ENCODE data around the gene ATXN3L. TPM values are rescaled to one million over a fixed set of nuclear protein-coding genes. Genes with fewer than 3 reads are reported as not detected.

The ATXN3L gene
- total and polyA plus RNA-seq, 2 of the 8 experiments (the other 6 are each of a cell fraction or from before 2014, with no cell fraction given): not detected

GRCh38 chrX:13330446-13330845, 10.6 kb upstream of the ATXN3L start:
- Histone ChIP-seq H4K91ac (replicated peaks; ENCODE audit: insufficient read length, low read length) (no peak overlapping the region), H2BK120ac (replicated peaks; ENCODE audit: low read depth, low read length) (no peak overlapping the region), H3K18ac (ENCODE audit: extremely low read depth, low read length) (no peak overlapping the region), H2AK5ac (ENCODE audit: low read depth, low read length) (no peak overlapping the region), H4K5ac (ENCODE audit: insufficient read length, low read depth, low read length) (no peak overlapping the region), H3K27me3 (replicated peaks in 1 of 4; ENCODE audit: control insufficient read depth in 3 of 4, extremely low read depth in 1 of 4, insufficient read depth in 3 of 4, low read length in 3 of 4) (no peaks in the 10 kb centered on the region), H3K9me3 (ENCODE audit: insufficient read depth in 2 of 2, low read depth in 1 of 2, low read length in 1 of 2) (no peaks in the 10 kb centered on the region), H3K23me2 (ENCODE audit: low read depth, low read length) (no peaks in the 10 kb centered on the region), H2BK20ac (ENCODE audit: low read length) (no peak overlapping the region), H3K36me3 (ENCODE audit: control insufficient read depth in 2 of 4, insufficient read depth in 4 of 4, low read length in 3 of 4) (no peaks in the 10 kb centered on the region), H3K14ac (ENCODE audit: insufficient read length) (no peak overlapping the region), H4K8ac (ENCODE audit: extremely low read depth, insufficient read depth, low read length) (no peak overlapping the region), H3K9ac (replicated peaks in 1 of 4; ENCODE audit: extremely low read depth in 1 of 4, low read depth in 3 of 4, low read length in 3 of 4) (no peak overlapping the region), H2BK5ac (ENCODE audit: low read depth, low read length) (no peak overlapping the region), H3K79me2 (ENCODE audit: control insufficient read depth in 1 of 2, insufficient read depth in 2 of 2, low read length in 2 of 2) (no peaks in the 10 kb centered on the region), H3K4me3 (ENCODE audit: extremely low read depth in 1 of 4, insufficient read depth in 2 of 4, low read depth in 3 of 4, low read length in 4 of 4) (no peak overlapping the region), H3K79me1 (ENCODE audit: low read depth, low read length) (no peaks in the 10 kb centered on the region), H3K56ac (replicated peaks; ENCODE audit: insufficient read length, low read depth, low read length) (no peak overlapping the region), H3K4me1 (replicated peaks in 1 of 4; ENCODE audit: control insufficient read depth in 3 of 4, insufficient read depth in 4 of 4, low read length in 3 of 4) (no peaks in the 10 kb centered on the region), H3K4ac (replicated peaks; ENCODE audit: insufficient read length, low read depth, low read length) (no peak overlapping the region), H2BK12ac (ENCODE audit: low read depth, low read length) (no peak overlapping the region), H4K20me1 (replicated peaks in 1 of 2; ENCODE audit: control insufficient read depth in 1 of 2, insufficient read depth in 2 of 2, low read length in 2 of 2) (no peaks in the 10 kb centered on the region), H2AFZ (ENCODE audit: low read length) (no peak overlapping the region), H3K27ac (ENCODE audit: low read depth, low read length) (no peak overlapping the region), H3K4me2 (ENCODE audit: insufficient read depth in 1 of 2, low read depth in 2 of 2, low read length in 2 of 2) (no peak overlapping the region), H2BK15ac (ENCODE audit: low read length) (no peak overlapping the region), H3K23ac (ENCODE audit: insufficient read length) (no peak overlapping the region)
- POLR2A ChIA-PET (ENCODE audit: partially characterized antibody): no interaction called here
- FAIRE-seq (no peak), DNase-seq (ENCODE audit: low read depth in 1 of 2, low spot score in 2 of 2) (no peak)
- CTCF ChIA-PET (ENCODE audit: partially characterized antibody): no interaction called here
- 77% methylated on average over 2 of the region's 2 CpGs; no CpG with 5 or more reads in 1 of the 2 experiments for WGBS, 2 experiments (ENCODE audit: extremely low coverage in 1 of 2, insufficient coverage in 1 of 2, insufficient read length in 1 of 2, insufficient replicate concordance in 2 of 2, low coverage in 1 of 2, low lambda C conversion rate in 2 of 2, missing lambda C conversion rate in 1 of 2)
- TF ChIP-seq SIRT6 (IDR thresholded peaks at IDR 0.05; ENCODE audit: low read length): no peak
- TF ChIP-seq EP300 (IDR thresholded peaks at IDR 0.05; ENCODE audit: borderline replicate concordance in 1 of 2, low read depth in 2 of 2, low read length in 2 of 2): no peak
- no peak for TF ChIP-seq NRF1 (IDR thresholded peaks at IDR 0.05; ENCODE audit: low read depth, low read length)
- no peak for TF ChIP-seq RXRA (IDR thresholded peaks at IDR 0.05; ENCODE audit: insufficient read depth, low read depth, low read length)
- TF ChIP-seq USF2 (IDR thresholded peaks at IDR 0.05; ENCODE audit: low read length): no peak
- no peak for TF ChIP-seq CBX5 (IDR thresholded peaks at IDR 0.05; ENCODE audit: low read depth, low read length)
- no peak for TF ChIP-seq CREB1 (IDR thresholded peaks at IDR 0.05)
- no peak for TF ChIP-seq KDM4A (IDR thresholded peaks at IDR 0.05; ENCODE audit: low read depth, low read length, severe bottlenecking)
- TF ChIP-seq POU5F1 (IDR thresholded peaks at IDR 0.05; ENCODE audit: low read depth, low read length): no peak
- TF ChIP-seq KDM1A (IDR thresholded peaks at IDR 0.05; ENCODE audit: borderline replicate concordance, low read length): no peak
- no peak for TF ChIP-seq CTBP2 (IDR thresholded peaks at IDR 0.05; ENCODE audit: borderline replicate concordance, insufficient read depth, insufficient read length, low read length)
- TF ChIP-seq MAX (IDR thresholded peaks at IDR 0.05): no peak
- no peak for TF ChIP-seq EGR1 (IDR thresholded peaks at IDR 0.05; ENCODE audit: borderline replicate concordance, low read depth, low read length)
- no peak for TF ChIP-seq TAF1 (IDR thresholded peaks at IDR 0.05; ENCODE audit: low read depth, low read length)
